Measurements from ENCODE around the gene DNAH8. TPM values are rescaled to one million over a fixed set of nuclear protein-coding genes. Genes with fewer than 3 reads are reported as not detected.

DNAH8 gene
- total RNA-seq, 1 experiment from 2014 or later: not detected

- Histone ChIP-seq H3K9me3 (ENCODE audit: control insufficient read depth in 1 of 2, insufficient read depth in 1 of 2, low read depth in 1 of 2, low read length in 2 of 2) (no peaks in the 10 kb centered on the region), H3K4me2 (ENCODE audit: low read length) (no peak overlapping the region), H3K36me3 (ENCODE audit: control insufficient read depth in 1 of 2, insufficient read depth in 2 of 2, low read length in 2 of 2) (no peaks in the 10 kb centered on the region), H3K79me2 (ENCODE audit: insufficient read depth, low read length) (no peaks in the 10 kb centered on the region), H3K4me1 (ENCODE audit: control insufficient read depth in 1 of 2, insufficient read depth in 2 of 2, low read length in 2 of 2) (no peaks in the 10 kb centered on the region), H3K27me3 (ENCODE audit: insufficient read depth, low read length) (peaks cover 74% of the 10 kb centered on the region), H4K20me1 (ENCODE audit: insufficient read depth) (no peaks in the 10 kb centered on the region), H3K9ac (ENCODE audit: low read length) (no peak overlapping the region), H2AFZ (ENCODE audit: low read depth, low read length, poor library complexity, severe bottlenecking) (no peak overlapping the region), H3K27ac (ENCODE audit: low read depth, low read length) (no peak overlapping the region), H3K4me3 (replicated peaks in 1 of 2; ENCODE audit: low read depth in 1 of 2, low read length in 2 of 2) (no peak overlapping the region), H3K9me2 (ENCODE audit: insufficient read depth) (no peaks in the 10 kb centered on the region)
- CTCF ChIA-PET: no interaction called here
- no TSS peak for BruUV-seq (replicated peaks)
- TF ChIP-seq YY1 (IDR thresholded peaks at IDR 0.05; ENCODE audit: extremely low read depth, insufficient replicate concordance, low read depth, low read length) (no peak), CEBPB (IDR thresholded peaks at IDR 0.05; ENCODE audit: low read depth) (no peak), POLR2A (IDR thresholded peaks at IDR 0.05; ENCODE audit: borderline replicate concordance, extremely low read depth, insufficient read depth, insufficient read length) (no peak), SIN3A (IDR thresholded peaks at IDR 0.05; ENCODE audit: low read depth) (no peak), ZNF274 (IDR thresholded peaks at IDR 0.05; ENCODE audit: low read depth, low read length) (no peak), ATF3 (IDR thresholded peaks at IDR 0.05) (no peak), EZH2phosphoT487 (IDR thresholded peaks at IDR 0.05; ENCODE audit: borderline replicate concordance) (no peak), RAD21 (IDR thresholded peaks at IDR 0.05; ENCODE audit: low read depth) (no peak), JUND (IDR thresholded peaks at IDR 0.05) (no peak), CTCF (IDR thresholded peaks at IDR 0.05 in 2 of 3, conservative IDR thresholded peaks at IDR 0.05 in 1 of 3; ENCODE audit: borderline replicate concordance in 1 of 3, insufficient read depth in 1 of 3, low read depth in 2 of 3, low read length in 2 of 3) (no peak), ZBTB33 (IDR thresholded peaks at IDR 0.05; ENCODE audit: extremely low read depth, insufficient replicate concordance, low read length) (no peak), REST (IDR thresholded peaks at IDR 0.05; ENCODE audit: low read depth) (no peak), CBX3 (IDR thresholded peaks at IDR 0.05; ENCODE audit: low read depth) (no peak), EZH2 (IDR thresholded peaks at IDR 0.05) (no peak), ZFX (IDR thresholded peaks at IDR 0.05) (no peak)
- ATAC-seq (no peak), DNase-seq (ENCODE audit: low read depth, low spot score) (no peak)
- POLR2A ChIA-PET: no interaction called here
- intact Hi-C loops (cut with micrococcal nuclease): loop anchor here (5.0 kb wide), 1 partner anchor 34 kb away; no protein-coding TSS in a partner anchor
- RAD21 ChIA-PET (ENCODE audit: low non-redundant PET in 1 of 2, low total read pairs in 2 of 2, uncharacterized antibody in 2 of 2, unreplicated experiment in 2 of 2): no interaction called here
These were observed 103.6 kb downstream of the DNAH8 start for GRCh38 chr6:38818691-38819090.
